ENCODE results near the gene SFTA2.

The SFTA2 gene

DNA sequence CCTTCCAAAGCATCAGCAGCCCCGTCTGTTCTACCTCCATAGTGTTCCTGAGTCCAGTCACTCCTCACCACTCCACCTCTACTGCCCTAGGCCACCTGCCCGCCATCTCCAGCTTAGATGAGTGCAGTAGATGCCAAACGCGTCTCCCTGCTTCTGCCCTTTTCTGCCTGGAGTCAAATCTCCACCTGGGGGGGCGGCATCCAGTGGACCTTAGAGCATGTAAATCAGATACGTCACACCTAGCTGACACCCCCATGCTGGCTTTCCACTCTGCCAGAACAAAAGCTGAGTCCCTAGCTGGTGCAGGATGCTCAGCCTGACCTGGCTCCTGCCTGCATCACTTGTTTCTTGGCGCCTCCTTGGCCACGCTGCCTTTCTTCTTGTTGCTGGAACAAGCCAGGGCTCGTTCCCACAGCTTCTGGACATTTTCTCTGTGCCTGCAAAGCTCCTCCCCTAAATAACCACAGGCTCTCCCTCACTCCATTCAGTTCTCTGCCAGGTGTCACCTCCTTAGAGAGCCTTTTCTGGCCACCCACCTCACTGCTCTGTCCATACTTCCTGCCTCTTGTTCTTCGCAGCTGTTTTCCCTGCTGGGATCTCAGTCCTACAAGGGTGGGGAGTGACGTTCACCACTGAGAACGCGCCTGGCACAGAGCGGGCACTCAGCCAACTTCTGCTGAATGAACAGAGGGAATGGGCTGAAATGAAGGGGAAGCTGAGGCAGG, 41.9 kb downstream of the SFTA2 start:
- DNase-seq (ENCODE audit: low spot score): no peak

DNA sequence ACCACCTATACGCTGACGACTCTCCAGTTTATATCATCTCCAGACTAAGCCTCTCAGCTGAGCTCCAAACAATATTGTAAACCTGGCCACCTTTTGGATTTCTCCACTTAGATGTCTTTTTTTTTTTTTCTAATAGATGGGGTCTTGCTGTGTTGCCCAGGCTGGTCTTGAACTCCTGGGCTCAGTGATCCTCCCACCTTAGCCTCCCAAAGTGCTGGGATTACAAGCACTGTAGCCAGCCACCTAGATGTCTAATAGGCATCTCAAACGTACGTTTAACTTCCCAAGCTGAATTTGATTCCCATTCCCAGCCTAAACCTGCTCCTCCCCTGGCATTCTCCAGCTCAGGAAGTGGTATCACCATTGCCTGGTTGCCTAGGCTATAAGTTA, 42.5 kb downstream of the SFTA2 start:
- no peak for DNase-seq (ENCODE audit: low spot score)

DNA sequence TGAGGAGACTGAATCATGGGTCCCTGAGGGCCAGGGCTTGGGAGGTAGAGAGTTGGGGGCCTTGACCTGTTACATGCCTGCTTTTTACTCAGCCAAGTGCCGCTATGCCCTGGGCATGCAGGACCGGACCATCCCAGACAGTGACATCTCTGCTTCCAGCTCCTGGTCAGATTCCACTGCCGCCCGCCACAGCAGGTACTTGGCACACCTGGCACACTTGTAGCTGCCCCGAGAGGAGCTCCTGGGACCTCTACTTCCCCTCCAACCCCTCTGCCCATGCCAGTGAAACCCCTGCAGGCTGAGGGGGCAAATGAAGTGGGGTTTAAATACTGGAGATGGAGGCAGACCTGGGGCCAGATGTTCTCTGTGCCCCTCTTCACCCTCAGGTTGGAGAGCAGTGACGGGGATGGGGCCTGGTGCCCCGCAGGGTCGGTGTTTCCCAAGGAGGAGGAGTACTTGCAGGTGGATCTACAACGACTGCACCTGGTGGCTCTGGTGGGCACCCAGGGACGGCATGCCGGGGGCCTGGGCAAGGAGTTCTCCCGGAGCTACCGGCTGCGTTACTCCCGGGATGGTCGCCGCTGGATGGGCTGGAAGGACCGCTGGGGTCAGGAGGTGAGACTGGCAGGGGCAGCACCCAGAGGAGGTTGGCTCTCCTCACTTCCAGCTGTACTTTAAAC, 43.0 kb downstream of the SFTA2 start:
- no peak for DNase-seq (ENCODE audit: low spot score)

DNA sequence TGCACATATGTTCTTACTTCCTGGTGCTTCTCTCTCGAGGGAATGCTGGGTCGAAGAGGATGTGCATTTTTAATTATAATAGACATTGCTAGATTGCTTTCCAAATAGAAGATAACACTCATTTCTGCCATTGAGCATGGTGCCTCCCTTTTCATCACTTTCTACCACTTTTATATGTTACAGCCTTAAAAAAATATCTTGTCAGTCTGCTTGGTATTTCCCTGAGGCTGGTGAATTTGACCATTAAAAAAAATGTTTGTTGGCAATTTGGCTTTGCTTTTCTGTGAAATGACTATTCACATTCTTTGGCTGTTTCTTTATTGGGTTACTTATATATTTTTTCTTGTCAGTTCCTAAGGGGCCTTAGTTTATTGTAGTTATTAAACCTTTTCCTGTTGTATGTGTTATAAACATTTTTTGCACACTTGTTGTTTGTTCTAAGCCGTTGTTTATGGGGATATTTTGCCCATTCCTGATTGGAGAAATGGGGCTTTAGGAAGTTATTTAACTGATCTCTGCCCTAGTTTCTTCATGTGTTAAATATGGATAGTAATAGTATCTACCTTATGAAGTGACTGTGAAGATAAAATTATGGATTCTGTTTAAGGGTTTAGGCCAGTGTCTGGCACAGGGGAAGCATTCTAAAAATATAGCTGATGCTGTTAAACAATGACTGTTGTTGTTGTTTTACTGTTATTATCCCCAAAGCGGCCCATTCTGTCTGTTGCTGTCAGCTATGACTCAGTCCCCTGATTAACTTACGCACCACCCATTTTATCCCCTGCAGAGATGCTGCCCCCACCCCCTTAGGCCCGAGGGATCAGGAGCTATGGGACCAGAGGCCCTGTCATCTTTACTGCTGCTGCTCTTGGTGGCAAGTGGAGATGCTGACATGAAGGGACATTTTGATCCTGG, 43.8 kb downstream of the SFTA2 start:
- DNase-seq (ENCODE audit: low spot score): no peak

DNA sequence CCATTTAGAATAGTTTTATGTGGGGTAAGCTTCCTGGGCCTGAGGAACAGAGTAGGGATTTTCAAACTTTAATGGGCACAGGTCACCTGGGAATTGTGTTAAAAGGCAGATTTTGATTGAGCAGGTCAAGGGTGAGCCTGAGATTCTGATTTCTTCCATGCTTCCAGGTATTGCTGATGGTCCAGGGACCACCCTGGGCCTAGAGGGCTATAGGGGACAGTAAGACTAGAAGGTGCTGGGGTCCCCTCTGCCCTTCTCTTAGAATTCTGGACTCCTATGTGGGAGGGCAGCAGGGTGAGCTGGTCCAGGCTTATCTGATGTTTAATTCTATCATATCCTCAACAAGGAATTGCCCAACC, 45.1 kb downstream of the SFTA2 start:
- DNase-seq (ENCODE audit: low spot score): no peak

DNA sequence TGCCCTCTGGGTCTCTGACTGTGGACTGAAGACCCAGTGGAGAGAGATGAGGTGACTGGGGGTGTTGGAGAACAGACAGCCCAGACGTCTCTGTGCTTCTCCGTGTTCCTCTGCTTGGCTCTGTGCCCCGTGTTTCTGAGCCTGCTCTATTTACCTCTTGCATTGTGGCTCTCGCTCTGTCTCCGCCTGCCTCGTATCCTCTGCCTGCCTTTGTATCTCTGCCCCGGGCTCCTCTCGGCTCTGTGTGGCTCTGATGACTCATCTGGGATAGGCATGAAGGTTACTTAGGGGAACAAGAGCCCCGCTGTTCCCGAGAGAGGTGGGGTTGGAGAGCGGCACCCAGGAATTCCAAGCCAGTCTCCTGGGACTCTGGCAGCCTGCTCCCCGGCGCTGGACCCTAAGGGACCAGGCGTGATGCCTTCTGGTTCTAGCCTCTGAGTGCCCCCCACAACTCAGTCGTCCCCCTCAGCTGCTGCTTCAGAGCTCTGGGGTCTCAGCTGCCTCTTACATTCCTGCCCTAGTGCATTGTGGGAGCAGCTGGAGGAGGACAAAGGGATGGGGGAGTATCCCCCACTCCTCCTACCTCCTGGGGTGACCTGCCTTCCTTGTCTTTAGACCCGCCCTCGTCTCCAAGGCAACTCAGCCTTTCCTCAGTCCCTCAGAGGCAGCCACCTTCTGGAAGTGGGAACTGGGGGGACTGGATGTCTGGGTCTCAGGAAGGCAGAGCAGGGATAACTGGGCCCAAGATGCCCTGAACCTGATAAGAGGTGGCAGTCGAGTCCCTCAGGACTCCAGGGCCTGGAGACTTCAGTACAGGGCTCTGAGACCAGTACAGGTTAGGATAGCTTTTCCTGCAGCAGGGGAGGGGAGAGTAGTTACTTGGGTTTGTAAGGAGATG, 45.7 kb downstream of the SFTA2 start:
- no peak for DNase-seq (ENCODE audit: low spot score)

DNA sequence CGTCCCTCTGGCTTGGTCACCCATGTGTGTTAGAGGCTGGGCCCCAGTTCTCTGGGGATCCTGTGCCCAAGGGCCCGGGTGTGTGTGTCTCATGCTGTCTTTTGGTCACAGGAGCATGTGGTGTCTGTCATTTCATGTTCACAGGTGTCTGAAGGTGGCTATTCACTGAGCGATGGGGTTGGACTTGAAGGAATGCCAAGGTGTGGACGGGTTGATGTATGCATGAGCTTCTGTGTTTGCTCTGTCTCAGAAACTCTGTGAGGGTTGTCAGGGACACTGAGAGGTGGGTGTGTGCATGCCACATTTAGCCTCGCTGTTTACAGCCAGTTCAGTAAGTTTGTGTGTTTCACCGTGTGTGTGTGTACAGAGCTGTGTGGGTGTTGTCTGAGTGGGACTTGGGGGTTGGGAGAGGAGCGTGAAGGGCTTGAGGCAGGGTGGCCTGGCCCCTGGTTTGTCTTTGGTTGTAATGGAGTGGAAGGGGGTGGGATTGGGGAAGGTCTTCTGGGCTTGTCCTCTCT, 46.4 kb downstream of the SFTA2 start:
- DNase-seq (ENCODE audit: low spot score): no peak

DNA sequence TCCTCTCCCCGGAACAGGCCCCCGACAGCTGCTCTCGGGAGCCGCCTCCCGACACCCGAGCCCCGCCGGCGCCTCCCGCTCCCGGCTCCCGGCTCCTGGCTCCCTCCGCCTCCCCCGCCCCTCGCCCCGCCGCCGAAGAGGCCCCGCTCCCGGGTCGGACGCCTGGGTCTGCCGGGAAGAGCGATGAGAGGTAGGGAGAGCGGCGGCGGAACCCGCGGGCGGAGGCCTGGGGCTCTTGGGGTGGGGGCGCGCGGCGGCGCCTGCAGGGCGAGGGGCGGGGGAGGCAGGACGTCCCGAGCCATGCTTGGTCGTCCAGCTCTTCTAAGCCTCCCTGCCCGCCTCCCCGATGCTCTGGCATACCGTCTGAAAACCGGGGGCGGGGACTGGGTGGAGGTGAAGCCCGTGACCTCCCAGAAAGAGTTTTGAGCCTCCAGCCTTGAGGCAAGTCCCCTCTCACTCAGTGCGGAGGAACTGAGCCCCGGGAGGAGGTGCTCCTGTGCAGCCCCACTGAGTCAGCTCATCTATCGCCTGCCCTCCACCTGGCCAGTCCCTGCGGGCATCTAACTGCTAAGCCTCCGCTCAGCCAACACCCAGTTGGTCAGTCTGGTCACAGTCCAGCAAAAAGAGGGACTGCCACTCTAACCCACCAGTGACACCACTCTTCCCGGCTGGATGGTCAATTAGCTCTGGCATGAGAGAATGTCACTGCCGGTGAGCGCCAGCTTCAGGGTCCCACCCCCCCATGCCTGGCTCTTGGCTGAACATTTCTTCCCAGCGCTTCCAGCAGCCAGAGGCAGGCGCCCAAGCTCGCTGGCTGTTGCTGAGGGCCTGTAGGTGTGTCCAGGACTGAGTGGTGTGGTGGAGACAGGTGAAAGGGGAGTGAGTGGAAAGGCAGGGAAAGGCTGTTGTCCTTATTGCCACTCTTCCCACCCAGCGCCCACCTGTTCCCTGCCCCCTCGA, 47.2 kb downstream of the SFTA2 start:
- DNase-seq (ENCODE audit: low spot score): no peak

DNA sequence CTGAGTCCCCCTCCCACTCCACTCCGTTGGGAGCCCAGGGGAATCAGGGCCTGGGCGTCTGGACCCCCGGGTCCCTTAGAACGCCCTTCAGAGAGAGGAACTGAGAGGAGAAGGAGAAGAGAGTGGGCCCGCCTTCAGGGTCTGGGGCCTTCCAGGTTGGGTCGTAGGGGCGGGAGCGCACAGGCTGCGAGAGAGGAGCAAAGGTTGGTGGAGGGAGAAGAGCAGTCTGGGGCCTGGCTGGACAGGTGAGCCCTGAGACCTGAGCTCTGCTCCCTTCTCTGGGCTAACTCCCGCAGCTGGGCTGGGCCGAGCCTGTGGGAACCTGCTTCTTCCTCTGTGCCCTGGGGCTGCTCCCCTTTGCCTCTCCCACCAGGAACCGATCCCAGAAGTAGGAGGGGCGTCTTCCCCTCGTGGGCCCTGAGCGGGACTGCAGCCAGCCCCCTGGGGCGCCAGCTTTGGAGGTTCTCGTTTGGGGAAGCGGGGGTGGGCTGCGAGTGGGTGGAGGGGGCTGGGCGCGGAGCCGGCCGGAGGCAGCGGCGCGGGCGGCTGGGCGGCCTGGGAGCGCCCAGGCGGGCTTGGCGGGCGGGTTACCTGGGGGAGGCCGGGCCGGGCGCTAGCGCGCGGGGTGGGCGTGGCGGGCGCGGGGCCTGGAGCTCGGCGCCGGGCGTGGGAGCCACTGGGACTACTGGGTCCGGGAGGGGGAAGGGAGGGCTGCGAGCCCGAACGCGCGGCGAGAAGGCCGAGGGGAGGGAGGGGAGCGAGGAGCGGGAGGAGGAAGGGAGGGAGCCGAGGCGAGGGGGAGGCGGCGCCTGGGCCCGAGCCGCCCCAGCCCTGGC, 48.1 kb downstream of the SFTA2 start, which contains the start of gene DDR1:
Gene DDR1 (plus strand): TSS at position 835 of the 836 bp plus-strand sequence. CDS start 4,211 bp downstream, outside the sequence.
- DNase-seq (ENCODE audit: low spot score): no peak

DNA sequence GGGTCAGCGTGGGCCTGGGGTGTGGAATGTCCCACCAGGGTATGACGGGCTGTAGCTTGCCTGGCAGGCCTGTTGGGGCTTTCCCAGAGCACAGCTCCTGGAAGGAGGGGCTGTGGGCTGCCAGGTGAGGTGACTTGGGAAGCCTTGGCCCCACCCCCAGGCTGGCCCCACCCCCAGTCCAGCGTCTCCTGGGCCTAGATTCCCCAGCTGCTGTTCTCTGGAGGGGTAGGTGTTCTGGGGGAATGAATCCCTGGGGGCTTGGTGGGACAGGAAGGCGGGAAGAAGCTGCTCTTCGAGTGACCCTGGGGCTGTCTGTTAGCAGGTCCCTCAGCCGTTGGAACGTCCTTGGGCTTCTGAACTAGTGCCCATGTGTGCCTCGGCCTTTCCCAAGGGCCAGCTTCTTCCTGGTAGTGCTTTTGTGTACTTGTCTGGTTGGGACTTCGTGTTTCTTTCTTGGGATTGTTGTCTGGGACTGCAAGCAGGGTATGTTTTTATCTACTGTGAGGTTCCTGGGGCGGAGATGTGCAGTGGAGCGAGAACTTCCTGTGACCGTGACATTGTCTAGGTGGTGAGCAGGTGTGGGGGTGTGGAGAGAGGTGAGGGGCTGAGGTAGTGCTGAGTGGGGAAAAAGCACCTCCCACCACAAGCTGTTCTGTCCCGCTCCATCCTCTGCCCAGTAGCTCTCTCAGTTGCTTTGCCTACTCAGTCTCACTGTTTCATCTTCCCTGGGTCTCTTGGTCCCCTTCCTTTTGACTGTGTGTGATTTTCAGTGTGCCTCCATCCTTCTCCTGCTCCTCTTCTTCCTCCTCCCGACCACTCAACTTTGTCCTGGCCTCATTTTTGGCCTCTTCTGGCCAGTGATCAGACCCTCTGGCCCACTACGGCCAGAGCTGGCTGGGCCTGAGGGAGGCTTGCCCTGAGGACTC, 48.9 kb downstream of the SFTA2 start:
- DNase-seq (ENCODE audit: low spot score): no peak

DNA sequence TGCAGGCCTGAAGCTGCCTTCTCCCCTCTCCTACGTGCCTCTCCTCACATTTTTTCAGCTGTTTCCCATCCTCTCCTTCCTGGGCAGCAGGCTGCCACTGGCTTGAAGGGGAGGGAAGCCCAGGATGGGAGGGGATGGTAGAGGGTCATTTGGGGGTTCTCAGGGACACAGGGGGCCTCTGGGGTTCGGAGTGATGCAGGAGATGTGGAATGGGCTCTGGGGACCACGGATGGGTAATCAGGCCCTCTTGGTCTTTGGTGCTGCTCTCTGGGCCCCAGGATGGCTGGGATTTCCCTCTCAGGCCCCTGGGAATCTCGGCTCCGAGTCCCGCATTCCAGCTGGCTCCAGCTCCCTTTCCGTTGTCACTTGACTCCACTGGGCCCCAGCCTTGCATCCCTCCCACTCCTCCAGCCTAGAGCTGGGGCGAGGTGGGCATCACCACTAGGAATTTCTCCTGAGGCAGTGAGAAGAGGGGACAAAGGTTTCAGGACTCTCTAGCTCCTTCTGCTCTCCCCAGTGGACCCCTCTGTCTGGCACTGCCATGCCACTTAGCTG, 49.7 kb downstream of the SFTA2 start:
- no peak for DNase-seq (ENCODE audit: low spot score)

DNA sequence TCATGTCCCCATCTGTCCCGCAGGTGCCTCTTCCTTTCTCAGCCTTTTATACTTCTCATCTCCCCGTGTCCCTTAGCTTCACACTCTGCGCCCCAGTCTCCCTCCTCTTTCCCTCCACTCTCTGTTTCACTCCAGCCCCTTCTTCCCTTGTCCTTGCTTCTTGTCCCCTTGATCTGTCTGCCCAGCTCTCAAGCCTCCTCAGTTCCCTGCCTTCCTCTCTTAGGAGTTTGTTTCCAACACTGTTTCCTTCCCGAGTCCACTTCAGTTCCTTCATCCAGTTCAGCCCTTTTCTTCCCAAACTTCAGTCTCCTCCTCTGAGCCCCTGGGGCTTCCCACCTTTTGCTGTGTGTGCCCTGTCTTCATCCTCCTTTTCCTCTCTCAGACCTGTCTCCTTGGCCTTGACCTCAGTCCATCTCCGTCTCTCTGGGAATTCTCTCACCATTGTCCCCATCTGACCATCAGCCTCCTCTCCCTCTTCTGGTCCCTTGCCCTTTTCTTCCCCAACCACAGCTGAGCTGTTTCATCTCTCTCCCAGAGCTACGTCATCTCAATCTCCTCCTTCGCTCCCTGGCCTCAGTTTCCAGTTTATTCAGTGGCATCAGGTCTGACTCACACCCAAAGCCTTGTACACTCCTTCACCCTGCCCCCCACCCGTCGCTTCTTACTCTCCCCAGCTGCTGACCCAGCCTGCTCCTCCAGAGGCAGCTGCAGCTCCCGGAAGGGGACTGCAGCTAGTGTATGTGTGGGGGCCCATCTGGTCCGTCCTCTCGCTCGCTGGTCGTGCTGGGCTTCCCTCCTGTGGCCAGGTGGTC, 50.4 kb downstream of the SFTA2 start:
- no peak for DNase-seq (ENCODE audit: low spot score)

Measured in hematopoietic multipotent progenitor cell treated with erythropoietin and hydrocortisone succinate and interleukin-3 and kit ligand, for 17 days (in vitro differentiated cells).